T-helper 1 cell treated with Interleukin-12 subunit alpha and Interleukin-12 subunit beta and Interleukin-4 antibody, amounts not matched to agents 30 μg/mL and 1 μg/mL, for 36 hours (primary cell): Measurements from ENCODE around the gene AKAP13.

Experiments used
- H3K27ac Mint-ChIP-seq: one replicate; pipeline ENCODE4 v1.8.0; 2021; ENCODE audit warnings: mild to moderate bottlenecking, mixed read lengths
- H3K27me3 Mint-ChIP-seq: one replicate; pipeline ENCODE4 v1.8.0; 2021; ENCODE audit warnings: low read depth, mixed read lengths
- H3K36me3 Mint-ChIP-seq: one replicate; pipeline ENCODE4 v1.8.0; 2021; ENCODE audit warnings: low read depth, mixed read lengths
- H3K4me1 Mint-ChIP-seq: one replicate; pipeline ENCODE4 v1.8.0; 2021; ENCODE audit warnings: low read depth, mixed read lengths
- H3K4me3 Mint-ChIP-seq: one replicate; pipeline ENCODE4 v1.8.0; 2021; ENCODE audit warnings: mild to moderate bottlenecking, moderate library complexity, mixed read lengths
- H3K9me3 Mint-ChIP-seq: one replicate; pipeline ENCODE4 v1.8.0; 2021; ENCODE audit warnings: mixed read lengths

The AKAP13 gene

GRCh38 chr15:85404918-85405866 lies 24.8 kb downstream of the AKAP13 start:
- Mint-ChIP-seq H3K36me3 (peaks cover 6% of the 10 kb centered on the region), H3K9me3 (no peaks in the 10 kb centered on the region), H3K4me3 (no peak overlapping the region), H3K4me1 (peaks cover 64% of the 10 kb centered on the region), H3K27ac (peak overlapping the region; percentile 31), H3K27me3 (no peaks in the 10 kb centered on the region)

- peak overlapping the region; percentile 52 for H3K27ac Mint-ChIP-seq
- H3K9me3 Mint-ChIP-seq, result no peaks in the 10 kb centered on the region
- H3K4me3 Mint-ChIP-seq, result no peak overlapping the region
- H3K36me3 Mint-ChIP-seq, result peaks cover 14% of the 10 kb centered on the region
- peaks cover 63% of the 10 kb centered on the region for H3K4me1 Mint-ChIP-seq
- no peaks in the 10 kb centered on the region for H3K27me3 Mint-ChIP-seq
Observed at GRCh38 chr15:85406916-85407315, 26.5 kb downstream of the AKAP13 start.

GRCh38 chr15:85407421-85408269 lies 27.2 kb downstream of the AKAP13 start:
- peaks cover 60% of the 10 kb centered on the region for H3K4me1 Mint-ChIP-seq
- H3K9me3 Mint-ChIP-seq, result no peaks in the 10 kb centered on the region
- no peaks in the 10 kb centered on the region for H3K27me3 Mint-ChIP-seq
- peak overlapping the region; percentile 79 for H3K27ac Mint-ChIP-seq
- H3K36me3 Mint-ChIP-seq, result peaks cover 14% of the 10 kb centered on the region
- peak overlapping the region; percentile 4 for H3K4me3 Mint-ChIP-seq

GRCh38 chr15:85408270-85408746 lies 27.9 kb downstream of the AKAP13 start:
- Mint-ChIP-seq H3K27ac (peak overlapping the region; percentile 89), H3K36me3 (peaks cover 14% of the 10 kb centered on the region), H3K27me3 (no peaks in the 10 kb centered on the region), H3K4me3 (peak overlapping the region; percentile 73), H3K4me1 (peaks cover 64% of the 10 kb centered on the region), H3K9me3 (no peaks in the 10 kb centered on the region)

GRCh38 chr15:85412066-85412465 lies 31.7 kb downstream of the AKAP13 start:
- no peaks in the 10 kb centered on the region for H3K9me3 Mint-ChIP-seq
- H3K36me3 Mint-ChIP-seq, result peaks cover 22% of the 10 kb centered on the region
- peaks cover 64% of the 10 kb centered on the region for H3K4me1 Mint-ChIP-seq
- H3K4me3 Mint-ChIP-seq, result no peak overlapping the region
- H3K27me3 Mint-ChIP-seq, result no peaks in the 10 kb centered on the region
- H3K27ac Mint-ChIP-seq, result no peak overlapping the region

GRCh38 chr15:85412956-85413854 lies 32.8 kb downstream of the AKAP13 start:
- peaks cover 57% of the 10 kb centered on the region for H3K4me1 Mint-ChIP-seq
- H3K36me3 Mint-ChIP-seq, result peaks cover 22% of the 10 kb centered on the region
- H3K27ac Mint-ChIP-seq, result peak overlapping the region; percentile 67
- no peaks in the 10 kb centered on the region for H3K27me3 Mint-ChIP-seq
- H3K4me3 Mint-ChIP-seq, result peak overlapping the region; percentile 55
- no peaks in the 10 kb centered on the region for H3K9me3 Mint-ChIP-seq

GRCh38 chr15:85414037-85414436 lies 33.6 kb downstream of the AKAP13 start:
- no peaks in the 10 kb centered on the region for H3K9me3 Mint-ChIP-seq
- H3K27ac Mint-ChIP-seq, result peak overlapping the region; percentile 72
- no peak overlapping the region for H3K4me3 Mint-ChIP-seq
- peaks cover 17% of the 10 kb centered on the region for H3K36me3 Mint-ChIP-seq
- peaks cover 49% of the 10 kb centered on the region for H3K4me1 Mint-ChIP-seq
- no peaks in the 10 kb centered on the region for H3K27me3 Mint-ChIP-seq

GRCh38 chr15:85414495-85414894 lies 34.1 kb downstream of the AKAP13 start:
- H3K9me3 Mint-ChIP-seq, result no peaks in the 10 kb centered on the region
- peak overlapping the region; percentile 72 for H3K27ac Mint-ChIP-seq
- peaks cover 53% of the 10 kb centered on the region for H3K4me1 Mint-ChIP-seq
- no peaks in the 10 kb centered on the region for H3K27me3 Mint-ChIP-seq
- H3K4me3 Mint-ChIP-seq, result no peak overlapping the region
- H3K36me3 Mint-ChIP-seq, result peaks cover 19% of the 10 kb centered on the region

- H3K27me3 Mint-ChIP-seq, result no peaks in the 10 kb centered on the region
- H3K4me1 Mint-ChIP-seq, result peaks cover 55% of the 10 kb centered on the region
- H3K27ac Mint-ChIP-seq, result no peak overlapping the region
- H3K9me3 Mint-ChIP-seq, result no peaks in the 10 kb centered on the region
- peaks cover 19% of the 10 kb centered on the region for H3K36me3 Mint-ChIP-seq
- no peak overlapping the region for H3K4me3 Mint-ChIP-seq
Observed at GRCh38 chr15:85414991-85415390, 34.6 kb downstream of the AKAP13 start.

- peaks cover 48% of the 10 kb centered on the region for H3K4me1 Mint-ChIP-seq
- no peaks in the 10 kb centered on the region for H3K9me3 Mint-ChIP-seq
- no peak overlapping the region for H3K27ac Mint-ChIP-seq
- H3K27me3 Mint-ChIP-seq, result no peaks in the 10 kb centered on the region
- no peak overlapping the region for H3K4me3 Mint-ChIP-seq
- peaks cover 15% of the 10 kb centered on the region for H3K36me3 Mint-ChIP-seq
Observed at GRCh38 chr15:85415783-85416182, 35.4 kb downstream of the AKAP13 start.

GRCh38 chr15:85417276-85417675 lies 36.9 kb downstream of the AKAP13 start:
- Mint-ChIP-seq H3K27me3 (no peaks in the 10 kb centered on the region), H3K27ac (no peak overlapping the region), H3K9me3 (no peaks in the 10 kb centered on the region), H3K4me1 (peaks cover 53% of the 10 kb centered on the region), H3K4me3 (no peak overlapping the region), H3K36me3 (peaks cover 14% of the 10 kb centered on the region)

- Mint-ChIP-seq H3K27ac (no peak overlapping the region), H3K36me3 (peaks cover 17% of the 10 kb centered on the region), H3K4me1 (peaks cover 53% of the 10 kb centered on the region), H3K9me3 (no peaks in the 10 kb centered on the region), H3K27me3 (no peaks in the 10 kb centered on the region), H3K4me3 (no peak overlapping the region)
Observed at GRCh38 chr15:85419161-85419560, 38.8 kb downstream of the AKAP13 start.

- H3K36me3 Mint-ChIP-seq, result peaks cover 7% of the 10 kb centered on the region
- H3K27me3 Mint-ChIP-seq, result no peaks in the 10 kb centered on the region
- H3K4me3 Mint-ChIP-seq, result no peak overlapping the region
- peaks cover 45% of the 10 kb centered on the region for H3K4me1 Mint-ChIP-seq
- H3K27ac Mint-ChIP-seq, result no peak overlapping the region
- H3K9me3 Mint-ChIP-seq, result no peaks in the 10 kb centered on the region
Observed at GRCh38 chr15:85421116-85421925, 40.9 kb downstream of the AKAP13 start.
